H1 (cell line): ENCODE results near the gene MBNL2. TPM values are rescaled to one million over a fixed set of nuclear protein-coding genes. Genes with fewer than 3 reads are reported as not detected.

Experiments
- CTCF ChIA-PET: fragments of 300-600 bp; sonication (Branson Sonifier 250); formaldehyde crosslinking; loops from one replicate; lab custom pipeline; 2021; ENCODE audit not compliant: partially characterized antibody; lab: Charles Lee
- POLR2A ChIA-PET: fragments of 300-600 bp; sonication (Branson Sonifier 250); formaldehyde crosslinking; loops from one replicate; lab custom pipeline; 2021; ENCODE audit warnings: inconsistent platforms; ENCODE audit not compliant: partially characterized antibody; lab: Charles Lee
- DNase-seq, 2 experiments: peaks; one replicate each; pipeline versions ENCODE4 v3.0.0 to v3.0.0-alpha.2; 2010 to 2022; ENCODE audit warnings: low spot score in 2 of 2, low read depth in 1 of 2, mixed read lengths in 1 of 2
- FAIRE-seq: peaks from 2 replicates; lab custom pipeline; 2011; peaks lifted over from hg19 to GRCh38; lab: Jason Lieb, UNC
- H2AFZ ChIP-seq: 2 replicates; pipeline ENCODE4 v1.8.1; 2012; ENCODE audit warnings: low read length, inconsistent platforms
- H2AK5ac ChIP-seq: 2 replicates; pipeline ENCODE4 v1.6.1; 2013; ENCODE audit warnings: low read depth, low read length
- H2BK120ac ChIP-seq: replicated peaks from 2 replicates; pipeline ENCODE3; 2013; ENCODE audit warnings: low read depth, low read length, inconsistent platforms
- H2BK12ac ChIP-seq: 2 replicates; pipeline ENCODE4 v1.6.1; 2013; ENCODE audit warnings: low read depth, low read length
- H2BK15ac ChIP-seq: 2 replicates; pipeline ENCODE4 v1.6.1; 2013; ENCODE audit warnings: low read length
- H2BK20ac ChIP-seq: 2 replicates; pipeline ENCODE4 v1.6.1; 2013; ENCODE audit warnings: low read length
- H2BK5ac ChIP-seq: 2 replicates; pipeline ENCODE4 v1.6.1; 2013; ENCODE audit warnings: low read depth, low read length
- H3K14ac ChIP-seq: 2 replicates; pipeline ENCODE4 v1.6.1; 2013; ENCODE audit warnings: inconsistent platforms; ENCODE audit not compliant: insufficient read length
- H3K18ac ChIP-seq: 2 replicates; pipeline ENCODE4 v1.6.1; 2013; ENCODE audit warnings: low read length; ENCODE audit errors: extremely low read depth
- H3K23ac ChIP-seq: 2 replicates; pipeline ENCODE4 v1.6.1; 2013; ENCODE audit warnings: inconsistent platforms; ENCODE audit not compliant: insufficient read length
- H3K23me2 ChIP-seq: 2 replicates; pipeline ENCODE4 v1.6.1; 2013; ENCODE audit warnings: low read depth, low read length
- H3K27ac ChIP-seq: 2 replicates; pipeline ENCODE4 v1.6.1; 2011; ENCODE audit warnings: low read depth, low read length, inconsistent platforms
- H3K27me3 ChIP-seq, 4 experiments: replicated peaks in 1 of 4; 1 replicate in 1 of 4; 2 replicates in 3 of 4; pipeline versions ENCODE4 v1.6.1 to v1.8.1; 2011 to 2013; ENCODE audit warnings: low read length in 3 of 4, mild to moderate bottlenecking in 3 of 4, inconsistent platforms in 2 of 4, mixed read lengths in 2 of 4, moderate library complexity in 1 of 4; ENCODE audit not compliant: control insufficient read depth in 3 of 4, insufficient read depth in 3 of 4; ENCODE audit errors: extremely low read depth in 1 of 4
- H3K36me3 ChIP-seq, 4 experiments: 2 replicates each; pipeline versions ENCODE4 v1.6.1 to v1.8.1; 2011 to 2013; ENCODE audit warnings: mild to moderate bottlenecking in 4 of 4, low read length in 3 of 4, moderate library complexity in 2 of 4, control low read depth in 1 of 4, inconsistent platforms in 1 of 4; ENCODE audit not compliant: insufficient read depth in 4 of 4, control insufficient read depth in 2 of 4
- H3K4ac ChIP-seq: replicated peaks from 2 replicates; pipeline ENCODE3; 2013; ENCODE audit warnings: low read length, low read depth, mixed read lengths, inconsistent platforms; ENCODE audit not compliant: insufficient read length
- H3K4me1 ChIP-seq, 4 experiments: replicated peaks in 1 of 4; 1 replicate in 1 of 4; 2 replicates in 3 of 4; pipeline versions ENCODE4 v1.6.1 to v1.8.1; 2011 to 2013; ENCODE audit warnings: low read length in 3 of 4, inconsistent platforms in 2 of 4, mixed read lengths in 1 of 4; ENCODE audit not compliant: insufficient read depth in 4 of 4, control insufficient read depth in 3 of 4
- H3K4me2 ChIP-seq, 2 experiments: 2 replicates each; pipeline versions ENCODE4 v1.6.1 to v1.8.1; 2011 to 2013; ENCODE audit warnings: low read depth in 2 of 2, low read length in 2 of 2, control low read depth in 1 of 2, inconsistent platforms in 1 of 2, mild to moderate bottlenecking in 1 of 2; ENCODE audit not compliant: insufficient read depth in 1 of 2
- H3K4me3 ChIP-seq, 4 experiments: fragments of 200-600, 300-600 bp in 1 of 4; sonication (generic), shearing (Covaris generic), sonication (Bioruptor Twin) in 1 of 4; 2 replicates each; pipeline versions ENCODE4 v1.5.1 to v1.8.1; 2011 to 2016; ENCODE audit warnings: low read length in 4 of 4, low read depth in 3 of 4, control low read depth in 2 of 4, inconsistent platforms in 2 of 4, mild to moderate bottlenecking in 2 of 4, mixed read lengths in 1 of 4, moderate library complexity in 1 of 4; ENCODE audit not compliant: insufficient read depth in 2 of 4; ENCODE audit errors: extremely low read depth in 1 of 4
- H3K56ac ChIP-seq: replicated peaks from 2 replicates; pipeline ENCODE3; 2013; ENCODE audit warnings: low read depth, mild to moderate bottlenecking, mixed read lengths, low read length, inconsistent platforms; ENCODE audit not compliant: insufficient read length
- H3K79me1 ChIP-seq: 2 replicates; pipeline ENCODE4 v1.6.1; 2013; ENCODE audit warnings: low read depth, low read length, control low read depth
- H3K79me2 ChIP-seq, 2 experiments: 2 replicates each; pipeline versions ENCODE4 v1.6.1 to v1.8.1; 2012 to 2013; ENCODE audit warnings: low read length in 2 of 2, mild to moderate bottlenecking in 2 of 2, inconsistent platforms in 1 of 2; ENCODE audit not compliant: insufficient read depth in 2 of 2, control insufficient read depth in 1 of 2
- H3K9ac ChIP-seq, 4 experiments: replicated peaks in 1 of 4; 1 replicate in 1 of 4; 2 replicates in 3 of 4; pipeline versions ENCODE4 v1.6.1 to v1.8.1; 2011 to 2013; ENCODE audit warnings: low read depth in 3 of 4, low read length in 3 of 4, control low read depth in 2 of 4, mild to moderate bottlenecking in 2 of 4, moderate library complexity in 2 of 4, inconsistent platforms in 1 of 4; ENCODE audit errors: extremely low read depth in 1 of 4
- H3K9me3 ChIP-seq, 2 experiments: 2 replicates each; pipeline versions ENCODE4 v1.6.1 to v1.8.1; 2012 to 2013; ENCODE audit warnings: mild to moderate bottlenecking in 2 of 2, moderate library complexity in 2 of 2, control low read depth in 1 of 2, inconsistent platforms in 1 of 2, low read depth in 1 of 2, low read length in 1 of 2, mixed read lengths in 1 of 2; ENCODE audit not compliant: insufficient read depth in 2 of 2
- H4K20me1 ChIP-seq, 2 experiments: replicated peaks in 1 of 2; 2 replicates each; pipeline versions ENCODE3 to v1.8.1; 2011 to 2013; ENCODE audit warnings: inconsistent platforms in 2 of 2, low read length in 2 of 2, mild to moderate bottlenecking in 1 of 2; ENCODE audit not compliant: insufficient read depth in 2 of 2, control insufficient read depth in 1 of 2
- H4K5ac ChIP-seq: 2 replicates; pipeline ENCODE4 v1.6.1; 2013; ENCODE audit warnings: low read length, low read depth, mixed read lengths, inconsistent platforms; ENCODE audit not compliant: insufficient read length
- H4K8ac ChIP-seq: 2 replicates; pipeline ENCODE4 v1.8.0; 2013; ENCODE audit warnings: mild to moderate bottlenecking, moderate library complexity, low read length, inconsistent platforms; ENCODE audit not compliant: insufficient read depth; ENCODE audit errors: extremely low read depth
- H4K91ac ChIP-seq: replicated peaks from 2 replicates; pipeline ENCODE3; 2013; ENCODE audit warnings: low read length, mixed read lengths, inconsistent platforms; ENCODE audit not compliant: insufficient read length
- EGR1 ChIP-seq: IDR thresholded peaks from 2 replicates; pipeline ENCODE4 v1.6.1; 2011; ENCODE audit warnings: low read depth, low read length, borderline replicate concordance
- EZH2 ChIP-seq: fragments of 200-600 bp; sonication (generic); IDR thresholded peaks from 2 replicates; pipeline ENCODE4 v1.7.1; 2012; ENCODE audit warnings: low read depth, mild to moderate bottlenecking, moderate library complexity, low read length, inconsistent platforms; ENCODE audit not compliant: severe bottlenecking
- KDM1A ChIP-seq: fragments of 200-600, 300-600 bp; sonication (generic); IDR thresholded peaks from 2 replicates; pipeline ENCODE4 v1.7.1; 2016; ENCODE audit warnings: mild to moderate bottlenecking, low read length, borderline replicate concordance
- NRF1 ChIP-seq: IDR thresholded peaks from 2 replicates; pipeline ENCODE4 v1.6.1; 2011; ENCODE audit warnings: mild to moderate bottlenecking, low read depth, low read length, improper control_type of control experiment
- PHF8 ChIP-seq: fragments of 200-600 bp; sonication (generic); conservative IDR thresholded peaks from 2 replicates; pipeline ENCODE4 v1.7.1; 2012; ENCODE audit warnings: low read depth, mild to moderate bottlenecking, inconsistent platforms, low read length, moderate library complexity
- RAD21 ChIP-seq, 2 experiments: IDR thresholded peaks in 1 of 2; conservative IDR thresholded peaks in 1 of 2; 2 replicates each; pipeline ENCODE4 v1.6.1; 2011; ENCODE audit warnings: low read depth in 2 of 2, low read length in 2 of 2, improper control_type of control experiment in 1 of 2, inconsistent platforms in 1 of 2, mild to moderate bottlenecking in 1 of 2, moderate library complexity in 1 of 2
- RXRA ChIP-seq: IDR thresholded peaks from 2 replicates; pipeline ENCODE4 v1.6.1; 2011; ENCODE audit warnings: low read depth, mild to moderate bottlenecking, low read length, moderate library complexity; ENCODE audit not compliant: insufficient read depth
- SIX5 ChIP-seq: IDR thresholded peaks from 2 replicates; pipeline ENCODE4 v1.6.1; 2011; ENCODE audit warnings: mild to moderate bottlenecking, low read depth, low read length
- SRF ChIP-seq: IDR thresholded peaks from 2 replicates; pipeline ENCODE4 v1.6.1; 2011; ENCODE audit warnings: mild to moderate bottlenecking, low read depth, low read length, moderate library complexity
- TAF7 ChIP-seq: optimal IDR thresholded peaks from 2 replicates; pipeline ENCODE3; 2011; ENCODE audit warnings: low read depth, mild to moderate bottlenecking, inconsistent platforms, low read length, moderate library complexity, borderline replicate concordance
- polyA plus RNA-seq, 7 experiments: library from polyadenylated mRNA; depleted of rRNA in 3 of 7; stranded (reverse) in 5 of 7; unstranded in 2 of 7; fragments of >200 nt in 5 of 7; fragments of 200-250 nt in 2 of 7; gene quantifications; 1 replicate in 5 of 7; 2 replicates in 1 of 7; 4 replicates in 1 of 7; pipeline versions ENCODE4 v1.2.1 to v1.2.3, GENCODE V29; 2011 to 2013; ENCODE audit warnings: missing spikeins in 2 of 7, mixed read lengths in 2 of 7
- total RNA-seq: library from RNA; stranded (reverse); fragmentation: NEBNext Ultra II Directional; extraction: Animal tissue kit (Norgen Biotek cat#: 25700); gene quantifications from 2 replicates; pipeline ENCODE4 v1.2.1, GENCODE V29; 2021

MBNL2 gene
- total and polyA plus RNA-seq, 2 of the 8 experiments (the other 6 are each of a cell fraction or from before 2014, with no cell fraction given), result 1.0 to 2.6 TPM

DNA sequence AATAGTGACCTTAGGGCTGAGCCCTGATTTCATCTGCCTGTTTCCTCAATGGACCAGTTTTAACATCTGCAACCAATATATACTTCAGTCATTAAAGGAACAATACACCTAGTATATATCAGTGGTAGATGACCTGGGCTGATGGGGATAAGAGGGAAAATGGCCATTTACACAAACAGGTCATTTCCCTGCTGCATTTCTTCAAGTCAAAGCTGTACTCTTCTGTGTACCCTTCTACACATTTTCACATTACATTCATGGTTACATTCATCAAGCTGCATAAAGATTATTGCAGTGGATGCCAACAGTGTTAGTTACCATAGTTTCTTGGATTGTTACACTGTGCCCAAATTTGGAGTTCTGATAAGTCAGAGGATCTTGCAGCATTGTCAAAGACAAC lies 130.7 kb downstream of the MBNL2 start:
- Histone ChIP-seq H3K4me2 (no peak overlapping the region), H3K9ac (no peak overlapping the region), H3K27ac (no peak overlapping the region), H4K91ac (no peak overlapping the region), H3K23ac (no peak overlapping the region), H3K79me2 (no peaks in the 10 kb centered on the region), H2BK12ac (no peak overlapping the region), H2BK120ac (no peak overlapping the region), H4K20me1 (no peaks in the 10 kb centered on the region), H3K27me3 (no peaks in the 10 kb centered on the region), H4K8ac (no peak overlapping the region), H3K36me3 (no peaks in the 10 kb centered on the region; a peak in 2 of 8 replicates), H3K4me3 (no peak overlapping the region), H4K5ac (no peak overlapping the region), H3K23me2 (no peaks in the 10 kb centered on the region), H3K4ac (no peak overlapping the region), H3K18ac (no peak overlapping the region), H2BK20ac (no peak overlapping the region), H3K56ac (no peak overlapping the region), H2BK5ac (no peak overlapping the region), H3K9me3 (no peaks in the 10 kb centered on the region), H3K79me1 (no peaks in the 10 kb centered on the region), H2BK15ac (no peak overlapping the region), H3K14ac (no peak overlapping the region), H3K4me1 (no peaks in the 10 kb centered on the region), H2AK5ac (no peak overlapping the region), H2AFZ (no peak overlapping the region)
- TF ChIP-seq EGR1 (no peak), SIX5 (no peak), TAF7 (no peak), KDM1A (no peak), RXRA (no peak), SRF (no peak), PHF8 (no peak), NRF1 (no peak), RAD21 (IDR thresholded peaks at IDR 0.05 in 1 of 2, conservative IDR thresholded peaks at IDR 0.05 in 1 of 2; ENCODE audit: low read depth in 2 of 2, low read length in 2 of 2) (no peak), EZH2 (no peak)
- no peak for FAIRE-seq
- POLR2A ChIA-PET, result no interaction called here
- no peak for DNase-seq
- CTCF ChIA-PET, result interaction anchor here (1.2 kb wide), 1 partner anchor 140 kb away, joined by 3 read pairs; no protein-coding TSS in a partner anchor
